GM19351 (cell line): ENCODE measurements around the gene TWNK.
"Not testable (repeated sequence)": the region's sequence is repeated elsewhere in the genome, so short reads cannot be mapped to it uniquely, and the experiment has no call there.

Experiments used
- ATAC-seq: cut with Tn5 transposase; IDR thresholded peaks from one replicate; pipeline ENCODE4 v1.9.1; 2021; ENCODE audit warnings: mild to moderate bottlenecking, moderate library complexity; ENCODE audit not compliant: unreplicated experiment

Gene TWNK

DNA sequence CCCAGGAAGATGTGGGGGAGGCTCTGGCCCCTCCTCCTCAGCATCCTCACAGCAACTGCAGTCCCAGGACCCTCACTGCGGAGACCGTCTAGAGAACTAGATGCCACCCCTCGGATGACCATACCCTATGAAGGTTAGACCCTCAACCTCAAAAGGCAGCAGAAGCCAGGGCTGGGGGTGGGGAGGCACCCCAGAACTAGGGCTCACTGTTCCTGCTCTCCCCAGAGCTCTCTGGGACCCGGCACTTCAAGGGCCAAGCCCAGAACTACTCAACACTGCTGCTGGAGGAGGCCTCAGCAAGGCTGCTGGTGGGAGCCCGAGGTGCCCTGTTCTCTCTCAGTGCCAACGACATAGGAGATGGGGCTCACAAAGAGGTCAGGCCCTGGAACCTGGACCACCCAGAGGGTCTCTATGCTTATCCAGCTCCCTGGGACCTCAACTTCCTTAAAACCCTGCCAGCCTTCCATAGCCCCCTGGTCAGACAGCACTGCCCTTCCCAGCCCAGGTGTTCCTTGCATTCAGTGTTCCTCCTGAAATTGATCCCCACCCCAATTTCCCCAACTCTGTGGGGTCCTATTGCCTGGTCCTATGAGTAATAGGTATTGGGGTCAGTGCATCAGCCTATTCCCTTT is 14.3 kb upstream of the TWNK start:
- no peak for ATAC-seq

DNA sequence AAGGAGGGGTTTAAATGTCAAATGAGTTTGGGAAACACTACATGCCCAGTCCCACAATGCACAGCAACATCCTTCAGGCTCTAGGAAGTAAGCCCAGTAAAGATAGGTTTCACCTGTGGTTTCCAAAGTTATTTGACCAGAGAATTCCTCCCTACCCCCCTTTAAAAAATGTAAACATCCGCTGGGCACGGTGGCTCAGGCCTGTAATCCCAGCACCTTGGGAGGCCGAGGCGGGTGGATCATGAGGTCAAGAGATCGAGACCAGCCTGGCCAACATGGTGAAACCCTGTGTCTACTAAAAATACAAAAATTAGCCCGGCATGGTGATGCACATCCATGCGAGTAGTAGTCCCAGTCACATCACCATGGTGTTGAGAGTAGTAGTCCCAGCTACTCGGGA is 11.9 kb upstream of the TWNK start:
- ATAC-seq: not testable (repeated sequence)

GRCh38 chr10:100976906-100977305 is 10.4 kb upstream of the TWNK start:
- ATAC-seq: no peak

GRCh38 chr10:100977436-100977835 is 9.9 kb upstream of the TWNK start:
- no peak for ATAC-seq

- no peak for ATAC-seq
These were observed 9.0 kb upstream of the TWNK start for GRCh38 chr10:100978121-100978900.

DNA sequence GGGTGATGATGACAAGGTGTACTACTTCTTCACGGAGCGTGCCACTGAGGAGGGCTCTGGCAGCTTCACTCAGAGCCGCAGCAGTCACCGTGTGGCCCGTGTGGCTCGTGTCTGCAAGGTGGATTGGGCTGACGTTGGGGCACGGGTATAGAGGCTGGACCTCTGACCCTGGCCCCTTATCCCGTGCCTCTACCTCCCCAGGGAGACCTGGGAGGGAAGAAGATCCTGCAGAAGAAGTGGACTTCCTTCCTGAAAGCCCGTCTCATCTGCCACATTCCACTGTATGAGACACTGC is 8.5 kb upstream of the TWNK start:
- ATAC-seq: no peak

- no peak for ATAC-seq
These were observed 7.5 kb upstream of the TWNK start for GRCh38 chr10:100979791-100980272.

GRCh38 chr10:100980311-100980710 is 7.0 kb upstream of the TWNK start:
- no peak for ATAC-seq

DNA sequence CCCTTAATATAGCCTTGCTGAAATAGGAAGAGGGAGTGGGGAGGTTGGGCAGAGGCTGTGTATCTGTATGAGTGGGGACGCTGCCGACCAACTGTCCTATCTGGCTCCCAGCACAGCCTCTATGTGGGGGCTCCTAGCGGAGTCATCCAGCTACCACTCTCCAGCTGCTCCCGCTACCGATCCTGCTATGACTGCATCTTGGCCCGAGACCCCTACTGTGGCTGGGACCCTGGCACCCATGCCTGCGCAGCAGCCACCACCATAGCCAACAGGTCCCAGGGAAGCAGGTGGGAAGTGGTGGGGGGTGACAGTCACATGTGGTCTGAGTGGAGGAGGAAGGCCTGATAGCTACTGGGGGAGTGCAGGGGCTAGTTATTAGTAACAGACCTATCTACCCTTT is 6.6 kb upstream of the TWNK start:
- no peak for ATAC-seq

DNA sequence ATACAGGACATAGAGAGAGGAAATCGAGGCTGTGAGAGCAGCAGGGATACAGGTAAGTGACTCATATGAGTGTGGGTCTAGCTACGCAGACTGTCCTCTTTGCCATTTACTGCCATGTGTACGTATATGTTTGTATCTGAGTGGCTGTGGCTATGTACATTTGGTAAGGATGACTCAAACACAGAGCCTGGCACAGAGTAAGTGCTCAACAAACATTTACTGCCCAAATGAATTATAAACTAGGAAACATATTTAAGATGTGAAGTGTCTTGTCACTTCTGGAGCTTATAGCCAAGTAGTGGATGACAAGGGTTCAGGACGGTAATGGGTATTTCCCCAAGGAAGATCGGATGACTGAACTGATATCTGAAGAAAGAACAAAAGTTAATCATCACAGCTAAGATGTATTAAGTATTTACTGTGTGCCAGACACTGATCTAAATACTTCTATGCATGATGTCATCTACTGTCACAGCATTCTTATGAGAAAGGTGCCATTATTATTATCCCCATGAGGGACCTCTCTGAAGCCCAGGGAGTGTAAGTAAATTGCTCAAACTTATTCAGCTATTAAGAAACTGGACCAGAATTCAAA is 6.1 kb upstream of the TWNK start:
- no peak for ATAC-seq

- no peak for ATAC-seq
These were observed 4.2 kb upstream of the TWNK start for GRCh38 chr10:100982916-100983830.

DNA sequence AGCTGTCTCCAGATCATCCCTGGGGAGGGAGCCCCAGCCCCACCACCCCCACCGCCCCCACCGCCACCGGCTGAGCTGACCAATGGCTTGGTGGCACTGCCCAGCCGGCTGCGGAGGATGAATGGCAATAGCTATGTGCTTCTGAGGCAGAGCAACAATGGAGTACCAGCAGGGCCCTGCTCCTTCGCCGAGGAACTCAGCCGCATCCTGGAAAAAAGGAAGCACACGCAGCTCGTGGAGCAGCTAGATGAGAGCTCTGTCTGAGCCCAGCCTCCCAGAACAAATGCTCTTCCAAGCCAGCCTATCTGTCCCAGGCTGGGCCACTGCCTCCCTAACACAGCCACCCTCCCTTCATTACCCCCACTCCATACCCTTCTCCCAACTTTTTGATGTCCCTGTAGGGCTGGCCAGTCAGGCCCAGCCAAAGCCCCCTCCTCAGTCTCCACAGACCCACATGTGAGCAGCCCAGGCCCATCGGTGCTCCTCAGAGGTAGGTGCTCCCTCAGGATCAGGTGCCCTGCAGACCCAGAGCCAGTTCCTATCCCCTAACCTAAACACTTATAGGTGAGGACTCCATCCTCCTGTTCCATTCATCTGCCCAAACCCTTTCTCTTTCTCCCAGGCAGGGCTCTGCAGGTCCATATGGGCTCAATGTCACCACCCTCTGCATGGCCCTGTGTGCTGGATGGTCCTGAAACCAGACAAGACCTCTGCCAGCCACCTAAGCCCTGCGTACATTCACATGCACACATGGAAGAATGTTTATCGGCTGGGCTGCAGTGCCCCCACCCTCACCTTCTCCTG is 3.3 kb upstream of the TWNK start:
- no peak for ATAC-seq

DNA sequence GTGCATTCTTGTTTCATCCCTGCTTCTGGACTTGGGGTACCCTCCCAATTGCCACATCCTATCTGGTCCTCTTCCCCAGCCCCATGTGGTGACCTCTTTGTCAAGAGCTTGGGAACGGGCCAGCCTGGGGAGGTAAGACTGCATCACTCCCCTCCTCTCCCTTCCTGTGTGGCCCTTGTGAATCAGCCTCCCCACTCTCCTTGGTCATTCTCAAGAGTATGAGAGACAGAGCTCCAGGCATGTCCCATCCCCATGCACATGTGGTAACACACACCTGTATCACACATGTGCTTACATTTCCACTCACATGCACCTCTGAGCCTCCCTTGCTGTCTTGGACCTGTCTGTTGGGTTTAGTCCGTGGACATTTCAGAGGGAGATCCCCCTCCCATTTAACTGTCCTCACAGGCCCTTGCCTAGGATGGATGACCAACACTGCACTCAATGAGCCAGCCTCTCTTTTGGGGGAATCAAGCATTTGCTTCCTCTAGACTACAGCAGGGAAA is 2.6 kb upstream of the TWNK start:
- ATAC-seq: no peak

DNA sequence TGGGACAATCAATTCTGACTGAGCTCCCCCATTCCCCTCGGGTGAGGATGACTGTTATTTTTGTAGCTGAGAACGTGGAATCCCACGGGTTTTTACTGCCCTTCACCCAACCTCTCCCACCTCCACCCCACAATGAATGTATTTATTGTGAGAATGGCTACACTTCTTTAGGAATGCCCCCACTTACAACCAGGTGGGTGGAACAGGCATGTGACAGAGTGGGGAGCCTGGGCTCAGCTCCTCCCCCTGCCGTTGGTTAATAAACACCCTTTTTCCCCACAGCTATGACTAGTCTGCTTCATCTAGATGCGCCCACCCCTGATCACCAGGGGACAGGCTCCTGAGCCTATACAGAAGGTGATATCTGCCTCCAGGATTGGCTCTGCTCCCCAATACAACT is 2.0 kb upstream of the TWNK start:
- no peak for ATAC-seq

DNA sequence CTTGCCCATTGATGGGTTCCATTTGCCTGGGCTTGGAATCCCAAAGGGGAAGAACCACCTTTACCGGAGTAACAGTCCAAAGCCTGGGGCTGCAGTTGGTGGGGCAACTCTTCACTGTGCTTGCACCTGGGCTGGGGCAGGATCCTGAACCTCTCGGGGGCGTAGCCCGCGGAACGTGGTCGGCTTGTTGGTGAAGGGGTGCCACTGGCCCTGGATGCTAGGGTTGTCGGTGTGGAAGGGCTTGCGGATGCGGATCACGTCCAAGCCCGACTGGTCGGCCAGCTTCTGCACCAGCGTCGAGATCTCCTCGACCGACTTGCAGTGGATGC is 756 bp upstream of the TWNK start:
- peak; percentile 7 for ATAC-seq

DNA sequence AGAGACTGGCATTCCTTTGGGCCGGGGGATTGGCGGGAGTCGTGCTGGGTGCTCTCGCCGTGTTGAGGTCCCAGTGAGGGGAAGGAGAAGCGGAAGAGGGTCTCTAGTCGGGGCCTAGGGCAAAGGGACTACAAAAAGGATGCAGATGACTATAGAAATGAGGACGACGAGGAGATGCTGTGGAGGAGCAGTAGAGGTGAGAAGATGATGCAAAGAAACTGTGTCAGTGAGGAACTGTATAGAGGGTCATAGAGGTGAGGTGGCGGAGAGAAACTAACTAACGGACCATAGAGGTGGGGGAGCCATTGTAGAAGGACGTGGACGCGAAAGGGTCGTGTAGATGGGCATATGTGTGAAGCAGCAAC is 324 bp downstream of the TWNK start:
- peak; percentile 23 for ATAC-seq

- no peak for ATAC-seq
These were observed 823 bp downstream of the TWNK start for GRCh38 chr10:100988166-100988565.

DNA sequence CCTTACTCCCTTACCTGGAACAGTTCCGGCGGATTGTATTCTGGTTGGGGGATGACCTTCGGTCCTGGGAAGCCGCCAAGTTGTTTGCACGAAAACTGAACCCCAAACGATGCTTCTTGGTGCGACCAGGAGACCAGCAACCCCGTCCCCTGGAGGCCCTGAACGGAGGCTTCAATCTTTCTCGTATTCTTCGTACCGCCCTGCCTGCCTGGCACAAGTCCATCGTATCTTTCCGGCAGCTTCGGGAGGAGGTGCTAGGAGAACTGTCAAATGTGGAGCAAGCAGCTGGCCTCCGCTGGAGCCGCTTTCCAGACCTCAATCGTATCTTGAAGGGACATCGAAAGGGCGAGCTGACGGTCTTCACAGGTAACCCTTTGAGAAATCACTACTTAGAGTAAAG is 1.7 kb downstream of the TWNK start:
- no peak for ATAC-seq

DNA sequence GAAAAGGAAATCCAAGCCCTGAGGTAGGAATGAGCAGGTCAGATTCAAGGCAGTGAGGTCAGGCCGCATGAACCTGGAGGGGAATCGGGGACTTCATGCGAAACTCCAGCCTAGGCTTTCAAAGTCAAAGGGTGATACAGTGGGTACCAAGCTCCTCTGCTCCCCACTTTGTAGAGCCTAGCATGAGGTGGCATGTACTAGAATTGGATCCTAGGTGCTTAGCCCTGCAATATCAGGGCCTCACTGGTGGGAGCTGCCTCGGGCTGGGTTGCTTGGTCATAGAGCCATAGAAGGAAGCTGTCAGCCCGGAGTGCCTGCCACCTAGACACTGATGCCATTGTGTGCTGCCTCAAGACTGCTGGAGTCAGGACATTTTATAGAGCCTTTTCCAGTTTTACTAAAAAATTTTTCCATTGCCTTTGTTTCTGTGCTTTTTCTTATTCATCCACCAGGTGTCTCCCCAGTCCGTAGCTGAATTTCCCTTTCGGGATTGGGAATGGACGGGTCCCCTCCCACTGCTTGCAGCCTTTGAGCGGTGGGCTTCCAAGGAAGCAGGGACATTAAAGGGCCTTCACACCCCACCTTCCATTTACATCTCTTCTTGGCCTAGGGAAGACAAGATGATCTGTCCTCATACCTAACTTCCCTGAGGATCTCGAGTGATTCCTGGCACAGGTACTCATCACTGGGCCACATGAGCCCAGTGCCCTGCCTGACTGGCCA is 6.8 kb downstream of the TWNK start:
- ATAC-seq: no peak

GRCh38 chr10:100995181-100995580 is 7.8 kb downstream of the TWNK start:
- no peak for ATAC-seq
